H1 (cell line): ENCODE results near the gene SSPN. TPM values are rescaled to one million over a fixed set of nuclear protein-coding genes. Genes with fewer than 3 reads are reported as not detected.

Source experiments
- CTCF ChIA-PET: fragments of 300-600 bp; sonication (Branson Sonifier 250); formaldehyde crosslinking; loops from one replicate; lab custom pipeline; 2021; ENCODE audit not compliant: partially characterized antibody; lab: Charles Lee
- POLR2A ChIA-PET: fragments of 300-600 bp; sonication (Branson Sonifier 250); formaldehyde crosslinking; loops from one replicate; lab custom pipeline; 2021; ENCODE audit warnings: inconsistent platforms; ENCODE audit not compliant: partially characterized antibody; lab: Charles Lee
- DNase-seq, 2 experiments: peaks; one replicate each; pipeline versions ENCODE4 v3.0.0 to v3.0.0-alpha.2; 2010 to 2022; ENCODE audit warnings: low spot score in 2 of 2, low read depth in 1 of 2, mixed read lengths in 1 of 2
- FAIRE-seq: peaks from 2 replicates; lab custom pipeline; 2011; peaks lifted over from hg19 to GRCh38; lab: Jason Lieb, UNC
- H2AFZ ChIP-seq: 2 replicates; pipeline ENCODE4 v1.8.1; 2012; ENCODE audit warnings: low read length, inconsistent platforms
- H2AK5ac ChIP-seq: 2 replicates; pipeline ENCODE4 v1.6.1; 2013; ENCODE audit warnings: low read depth, low read length
- H2BK120ac ChIP-seq: replicated peaks from 2 replicates; pipeline ENCODE3; 2013; ENCODE audit warnings: low read depth, low read length, inconsistent platforms
- H2BK12ac ChIP-seq: 2 replicates; pipeline ENCODE4 v1.6.1; 2013; ENCODE audit warnings: low read depth, low read length
- H2BK15ac ChIP-seq: 2 replicates; pipeline ENCODE4 v1.6.1; 2013; ENCODE audit warnings: low read length
- H2BK20ac ChIP-seq: 2 replicates; pipeline ENCODE4 v1.6.1; 2013; ENCODE audit warnings: low read length
- H2BK5ac ChIP-seq: 2 replicates; pipeline ENCODE4 v1.6.1; 2013; ENCODE audit warnings: low read depth, low read length
- H3K14ac ChIP-seq: 2 replicates; pipeline ENCODE4 v1.6.1; 2013; ENCODE audit warnings: inconsistent platforms; ENCODE audit not compliant: insufficient read length
- H3K18ac ChIP-seq: 2 replicates; pipeline ENCODE4 v1.6.1; 2013; ENCODE audit warnings: low read length; ENCODE audit errors: extremely low read depth
- H3K23ac ChIP-seq: 2 replicates; pipeline ENCODE4 v1.6.1; 2013; ENCODE audit warnings: inconsistent platforms; ENCODE audit not compliant: insufficient read length
- H3K23me2 ChIP-seq: 2 replicates; pipeline ENCODE4 v1.6.1; 2013; ENCODE audit warnings: low read depth, low read length
- H3K27ac ChIP-seq: 2 replicates; pipeline ENCODE4 v1.6.1; 2011; ENCODE audit warnings: low read depth, low read length, inconsistent platforms
- H3K27me3 ChIP-seq, 4 experiments: replicated peaks in 1 of 4; 1 replicate in 1 of 4; 2 replicates in 3 of 4; pipeline versions ENCODE4 v1.6.1 to v1.8.1; 2011 to 2013; ENCODE audit warnings: low read length in 3 of 4, mild to moderate bottlenecking in 3 of 4, inconsistent platforms in 2 of 4, mixed read lengths in 2 of 4, moderate library complexity in 1 of 4; ENCODE audit not compliant: control insufficient read depth in 3 of 4, insufficient read depth in 3 of 4; ENCODE audit errors: extremely low read depth in 1 of 4
- H3K36me3 ChIP-seq, 4 experiments: 2 replicates each; pipeline versions ENCODE4 v1.6.1 to v1.8.1; 2011 to 2013; ENCODE audit warnings: mild to moderate bottlenecking in 4 of 4, low read length in 3 of 4, moderate library complexity in 2 of 4, control low read depth in 1 of 4, inconsistent platforms in 1 of 4; ENCODE audit not compliant: insufficient read depth in 4 of 4, control insufficient read depth in 2 of 4
- H3K4ac ChIP-seq: replicated peaks from 2 replicates; pipeline ENCODE3; 2013; ENCODE audit warnings: low read length, low read depth, mixed read lengths, inconsistent platforms; ENCODE audit not compliant: insufficient read length
- H3K4me1 ChIP-seq, 4 experiments: replicated peaks in 1 of 4; 1 replicate in 1 of 4; 2 replicates in 3 of 4; pipeline versions ENCODE4 v1.6.1 to v1.8.1; 2011 to 2013; ENCODE audit warnings: low read length in 3 of 4, inconsistent platforms in 2 of 4, mixed read lengths in 1 of 4; ENCODE audit not compliant: insufficient read depth in 4 of 4, control insufficient read depth in 3 of 4
- H3K4me2 ChIP-seq, 2 experiments: 2 replicates each; pipeline versions ENCODE4 v1.6.1 to v1.8.1; 2011 to 2013; ENCODE audit warnings: low read depth in 2 of 2, low read length in 2 of 2, control low read depth in 1 of 2, inconsistent platforms in 1 of 2, mild to moderate bottlenecking in 1 of 2; ENCODE audit not compliant: insufficient read depth in 1 of 2
- H3K4me3 ChIP-seq, 4 experiments: fragments of 200-600, 300-600 bp in 1 of 4; sonication (generic), shearing (Covaris generic), sonication (Bioruptor Twin) in 1 of 4; 2 replicates each; pipeline versions ENCODE4 v1.5.1 to v1.8.1; 2011 to 2016; ENCODE audit warnings: low read length in 4 of 4, low read depth in 3 of 4, control low read depth in 2 of 4, inconsistent platforms in 2 of 4, mild to moderate bottlenecking in 2 of 4, mixed read lengths in 1 of 4, moderate library complexity in 1 of 4; ENCODE audit not compliant: insufficient read depth in 2 of 4; ENCODE audit errors: extremely low read depth in 1 of 4
- H3K56ac ChIP-seq: replicated peaks from 2 replicates; pipeline ENCODE3; 2013; ENCODE audit warnings: low read depth, mild to moderate bottlenecking, mixed read lengths, low read length, inconsistent platforms; ENCODE audit not compliant: insufficient read length
- H3K79me1 ChIP-seq: 2 replicates; pipeline ENCODE4 v1.6.1; 2013; ENCODE audit warnings: low read depth, low read length, control low read depth
- H3K79me2 ChIP-seq, 2 experiments: 2 replicates each; pipeline versions ENCODE4 v1.6.1 to v1.8.1; 2012 to 2013; ENCODE audit warnings: low read length in 2 of 2, mild to moderate bottlenecking in 2 of 2, inconsistent platforms in 1 of 2; ENCODE audit not compliant: insufficient read depth in 2 of 2, control insufficient read depth in 1 of 2
- H3K9ac ChIP-seq, 4 experiments: replicated peaks in 1 of 4; 1 replicate in 1 of 4; 2 replicates in 3 of 4; pipeline versions ENCODE4 v1.6.1 to v1.8.1; 2011 to 2013; ENCODE audit warnings: low read depth in 3 of 4, low read length in 3 of 4, control low read depth in 2 of 4, mild to moderate bottlenecking in 2 of 4, moderate library complexity in 2 of 4, inconsistent platforms in 1 of 4; ENCODE audit errors: extremely low read depth in 1 of 4
- H3K9me3 ChIP-seq, 2 experiments: 2 replicates each; pipeline versions ENCODE4 v1.6.1 to v1.8.1; 2012 to 2013; ENCODE audit warnings: mild to moderate bottlenecking in 2 of 2, moderate library complexity in 2 of 2, control low read depth in 1 of 2, inconsistent platforms in 1 of 2, low read depth in 1 of 2, low read length in 1 of 2, mixed read lengths in 1 of 2; ENCODE audit not compliant: insufficient read depth in 2 of 2
- H4K20me1 ChIP-seq, 2 experiments: replicated peaks in 1 of 2; 2 replicates each; pipeline versions ENCODE3 to v1.8.1; 2011 to 2013; ENCODE audit warnings: inconsistent platforms in 2 of 2, low read length in 2 of 2, mild to moderate bottlenecking in 1 of 2; ENCODE audit not compliant: insufficient read depth in 2 of 2, control insufficient read depth in 1 of 2
- H4K5ac ChIP-seq: 2 replicates; pipeline ENCODE4 v1.6.1; 2013; ENCODE audit warnings: low read length, low read depth, mixed read lengths, inconsistent platforms; ENCODE audit not compliant: insufficient read length
- H4K8ac ChIP-seq: 2 replicates; pipeline ENCODE4 v1.8.0; 2013; ENCODE audit warnings: mild to moderate bottlenecking, moderate library complexity, low read length, inconsistent platforms; ENCODE audit not compliant: insufficient read depth; ENCODE audit errors: extremely low read depth
- H4K91ac ChIP-seq: replicated peaks from 2 replicates; pipeline ENCODE3; 2013; ENCODE audit warnings: low read length, mixed read lengths, inconsistent platforms; ENCODE audit not compliant: insufficient read length
- GTF2F1 ChIP-seq: IDR thresholded peaks from 2 replicates; pipeline ENCODE4 v1.6.1; 2012; ENCODE audit warnings: low read depth, low read length, improper control_type of control experiment, borderline replicate concordance
- SIRT6 ChIP-seq: IDR thresholded peaks from one replicate; pipeline ENCODE4 v1.7.1; 2012; ENCODE audit warnings: low read length, inconsistent platforms
- WGBS, 2 experiments: shearing (Covaris generic) in 1 of 2; methylation state at CpG; one replicate each; pipeline versions ENCODE4 v1.1.6 to v1.1.7; 2013 to 2015; ENCODE audit warnings: low lambda C conversion rate in 2 of 2, mixed read lengths in 2 of 2, inconsistent platforms in 1 of 2, low coverage in 1 of 2, missing lambda C conversion rate in 1 of 2; ENCODE audit not compliant: insufficient replicate concordance in 2 of 2, insufficient coverage in 1 of 2, insufficient read length in 1 of 2; ENCODE audit errors: extremely low coverage in 1 of 2, missing lambda C conversion rate in 1 of 2; 5-methylcytosine and 5-hydroxymethylcytosine counted together
- polyA plus RNA-seq, 7 experiments: library from polyadenylated mRNA; depleted of rRNA in 3 of 7; stranded (reverse) in 5 of 7; unstranded in 2 of 7; fragments of >200 nt in 5 of 7; fragments of 200-250 nt in 2 of 7; gene quantifications; 1 replicate in 5 of 7; 2 replicates in 1 of 7; 4 replicates in 1 of 7; pipeline versions ENCODE4 v1.2.1 to v1.2.3, GENCODE V29; 2011 to 2013; ENCODE audit warnings: missing spikeins in 2 of 7, mixed read lengths in 2 of 7
- total RNA-seq: library from RNA; stranded (reverse); fragmentation: NEBNext Ultra II Directional; extraction: Animal tissue kit (Norgen Biotek cat#: 25700); gene quantifications from 2 replicates; pipeline ENCODE4 v1.2.1, GENCODE V29; 2021

The SSPN gene
- total and polyA plus RNA-seq, 2 of the 8 experiments (the other 6 are each of a cell fraction or from before 2014, with no cell fraction given), result 0.86 to 1.8 TPM

GRCh38 chr12:26214121-26214520 is 18.7 kb downstream of the SSPN start:
- no peak overlapping the region for H2AK5ac ChIP-seq
- H3K9ac ChIP-seq, result no peak overlapping the region
- H2AFZ ChIP-seq, result no peak overlapping the region
- no peak overlapping the region for H4K91ac ChIP-seq
- no peaks in the 10 kb centered on the region for H4K20me1 ChIP-seq
- 85% methylated on average over 2 of the region's 2 CpGs; no CpG with 5 or more reads in 1 of the 2 experiments for WGBS, 2 experiments
- ChIA-PET POLR2A (no interaction called here), CTCF (interaction anchor here (1.2 to 1.3 kb wide), 2 partner anchors 10 to 47 kb away, joined by 3 read pairs; no protein-coding TSS in a partner anchor)
- H2BK15ac ChIP-seq, result no peak overlapping the region
- no peak overlapping the region for H3K14ac ChIP-seq
- no peaks in the 10 kb centered on the region for H3K4me1 ChIP-seq
- DNase-seq (no peak), FAIRE-seq (no peak)
- H3K36me3 ChIP-seq, result no peaks in the 10 kb centered on the region
- H3K4me2 ChIP-seq, result no peak overlapping the region
- H3K4me3 ChIP-seq, result no peak overlapping the region
- H3K79me2 ChIP-seq, result no peaks in the 10 kb centered on the region
- H3K79me1 ChIP-seq, result no peaks in the 10 kb centered on the region
- no peaks in the 10 kb centered on the region for H3K27me3 ChIP-seq
- no peak overlapping the region for H3K27ac ChIP-seq
- no peak overlapping the region for H3K18ac ChIP-seq
- no peak overlapping the region for H3K56ac ChIP-seq
- H4K5ac ChIP-seq, result no peak overlapping the region
- H3K23me2 ChIP-seq, result no peaks in the 10 kb centered on the region
- TF ChIP-seq SIRT6 (no peak), GTF2F1 (no peak)
- no peak overlapping the region for H2BK12ac ChIP-seq
- H2BK5ac ChIP-seq, result no peak overlapping the region
- no peak overlapping the region for H4K8ac ChIP-seq
- no peak overlapping the region for H3K23ac ChIP-seq
- H2BK120ac ChIP-seq, result no peak overlapping the region
- H3K9me3 ChIP-seq, result no peaks in the 10 kb centered on the region
- H2BK20ac ChIP-seq, result no peak overlapping the region
- H3K4ac ChIP-seq, result no peak overlapping the region
